Lower leg skin (tissue), 4 donors: Measurements from ENCODE around the gene FLT3. TPM values are rescaled to one million over a fixed set of nuclear protein-coding genes. Genes with fewer than 3 reads are reported as not detected.
A peak's percentile ranks its signal among the peaks of the same experiment; 100 is the strongest.

Experiments
- DNase-seq, 2 donors: peaks; one replicate each; pipeline ENCODE4 v3.0.0-alpha.2; 2019; ENCODE audit warnings: low spot score in 2 of 2
- H3K4me3 ChIP-seq: fragments of 200-600 bp; sonication (generic); 2 replicates; pipeline ENCODE4 v1.5.1; 2017; ENCODE audit warnings: mild to moderate bottlenecking, low read depth; ENCODE audit not compliant: poor library complexity, severe bottlenecking
- CTCF ChIP-seq, 3 donors: fragments of 450-650 bp; IDR thresholded peaks; one replicate each; pipeline ENCODE4 v1.5.1; 2016; ENCODE audit warnings: antibody characterized with exemption in 3 of 3, mild to moderate bottlenecking in 3 of 3, moderate library complexity in 2 of 3
- POLR2A ChIP-seq, 2 donors: fragments of 450-650 bp; IDR thresholded peaks; one replicate each; pipeline ENCODE4 v1.6.1; 2016 to 2017; ENCODE audit warnings: antibody characterized with exemption in 2 of 2, mild to moderate bottlenecking in 1 of 2, moderate library complexity in 1 of 2
- WGBS, 2 donors: methylation state at CpG; one replicate each; pipeline ENCODE4 v1.1.5; 2018; 5-methylcytosine and 5-hydroxymethylcytosine counted together
- intact Hi-C: fragments of 100-400 bp; cut with DNase I; formaldehyde crosslinking; loops from one replicate; pipeline ENCODE4 v1.15.0; 2023; ENCODE audit warnings: low total_unique reads
- total RNA-seq, 4 donors: library from RNA; depleted of rRNA; stranded (reverse); fragments of >200 nt; gene quantifications; one replicate each; pipeline ENCODE4 v1.1.0, GENCODE V29; 2016

The FLT3 gene
- total RNA-seq, 4 donors from 2014 or later: 0.72 to 1.3 (median 0.89) TPM

GRCh38 chr13:27976362-27977091, 123.8 kb downstream of the FLT3 start:
- no peak for TF ChIP-seq POLR2A (IDR thresholded peaks at IDR 0.05)
- no peak for TF ChIP-seq CTCF (IDR thresholded peaks at IDR 0.05)
- WGBS, 2 donors: 24 to 30% methylated on average over 12 of the region's 12 CpGs
- intact Hi-C loops: loop anchor here (10.0 kb wide), 1 partner anchor 152 kb away; no protein-coding TSS in a partner anchor
- H3K4me3 ChIP-seq: no peak overlapping the region
- DNase-seq: peak in 1 of 2 donors; percentile 36

- no peak overlapping the region for H3K4me3 ChIP-seq
- TF ChIP-seq CTCF (IDR thresholded peaks at IDR 0.05): no peak
- no peak for TF ChIP-seq POLR2A (IDR thresholded peaks at IDR 0.05)
- DNase-seq: peak in 1 of 2 donors; percentile 56
- 4 to 5% methylated on average over 46 to 47 of the region's 51 CpGs for WGBS, 2 donors
- intact Hi-C loops: loop anchor here (10.0 kb wide), 1 partner anchor 151 kb away; no protein-coding TSS in a partner anchor
Measured at GRCh38 chr13:27975564-27976361, 124.6 kb downstream of the FLT3 start.

- no peak for DNase-seq
- no peak for TF ChIP-seq POLR2A (IDR thresholded peaks at IDR 0.05)
- no peak for TF ChIP-seq CTCF (IDR thresholded peaks at IDR 0.05)
- H3K4me3 ChIP-seq: no peak overlapping the region
- 20 to 23% methylated on average over 7 of the region's 7 CpGs for WGBS, 2 donors
- intact Hi-C loops: loop anchor here (10.0 kb wide), 1 partner anchor 149 kb away; no protein-coding TSS in a partner anchor
Measured at GRCh38 chr13:27973961-27974662, 126.3 kb downstream of the FLT3 start.

- TF ChIP-seq POLR2A (IDR thresholded peaks at IDR 0.05) (no peak), CTCF (IDR thresholded peaks at IDR 0.05) (no peak)
- H3K4me3 ChIP-seq: no peak overlapping the region
- DNase-seq: peak in 1 of 2 donors; percentile 70
- intact Hi-C loops: loop anchor here (10.0 kb wide), 1 partner anchor 148 kb away; no protein-coding TSS in a partner anchor
- 35 to 48% methylated on average over 5 of the region's 5 CpGs for WGBS, 2 donors
Measured at GRCh38 chr13:27973291-27973690, 127.1 kb downstream of the FLT3 start.

DNA sequence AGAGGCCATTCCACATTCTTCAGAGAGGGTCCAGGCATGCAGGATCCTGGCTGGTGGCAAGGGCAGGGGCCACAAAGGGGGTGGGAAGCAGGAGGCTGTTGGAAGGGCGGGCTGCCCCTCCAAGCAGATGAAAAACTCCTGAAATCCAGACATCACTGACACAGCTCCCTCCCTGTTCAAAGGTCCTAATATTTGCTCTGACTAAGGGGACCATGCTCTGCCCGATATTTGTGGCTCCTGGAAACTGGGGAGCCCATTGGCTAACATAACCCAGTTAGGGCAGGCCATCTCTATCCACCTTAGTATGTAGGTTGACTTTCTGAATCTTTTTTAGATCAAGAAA, 127.9 kb downstream of the FLT3 start:
- WGBS, 2 donors: 68 to 73% methylated on average over 2 of the region's 2 CpGs
- no peak overlapping the region for H3K4me3 ChIP-seq
- no peak for TF ChIP-seq CTCF (IDR thresholded peaks at IDR 0.05)
- DNase-seq: no peak
- intact Hi-C loops: loop anchor here (10.0 kb wide), 1 partner anchor 148 kb away; no protein-coding TSS in a partner anchor
